Kidney (tissue), 14 donors: ENCODE measurements around the gene ZBTB47. TPM values are rescaled to one million over a fixed set of nuclear protein-coding genes. Genes with fewer than 3 reads are reported as not detected.

Experiments used
- DNase-seq, 5 donors: peaks; one replicate each; pipeline ENCODE4 v3.0.0-alpha.2; 2013 to 2020
- FAIRE-seq: peaks from 2 replicates; lab custom pipeline; 2012; peaks lifted over from hg19 to GRCh38; lab: Jason Lieb, UNC
- H3K27ac ChIP-seq, 2 donors: one replicate each; pipeline ENCODE4 v1.7.0; 2013; ENCODE audit warnings: low read depth in 2 of 2, low read length in 2 of 2, inconsistent platforms in 1 of 2
- H3K27me3 ChIP-seq: one replicate; pipeline ENCODE4 v1.7.1; 2013; ENCODE audit warnings: low read length, inconsistent platforms; ENCODE audit not compliant: control insufficient read depth, insufficient read depth
- H3K36me3 ChIP-seq, 3 donors: one replicate each; pipeline versions ENCODE4 v1.7.0 to v1.7.1; 2013; ENCODE audit warnings: low read length in 3 of 3, control low read depth in 1 of 3, inconsistent platforms in 1 of 3; ENCODE audit not compliant: insufficient read depth in 3 of 3, control insufficient read depth in 2 of 3
- H3K4me1 ChIP-seq, 3 donors: one replicate each; pipeline versions ENCODE4 v1.7.0 to v1.7.1; 2013; ENCODE audit warnings: low read length in 3 of 3, inconsistent platforms in 1 of 3, low read depth in 1 of 3; ENCODE audit not compliant: control insufficient read depth in 2 of 3, insufficient read depth in 2 of 3
- H3K4me3 ChIP-seq, 3 donors: one replicate each; pipeline versions ENCODE4 v1.7.0 to v1.8.1; 2013; ENCODE audit warnings: low read length in 3 of 3, control low read depth in 1 of 3, inconsistent platforms in 1 of 3
- H3K9ac ChIP-seq, 3 donors: one replicate each; pipeline versions ENCODE4 v1.7.0 to v1.7.1; 2013; ENCODE audit warnings: low read length in 3 of 3, control low read depth in 1 of 3, inconsistent platforms in 1 of 3
- H3K9me3 ChIP-seq, 3 donors: one replicate each; pipeline versions ENCODE4 v1.7.0 to v1.7.1; 2013; ENCODE audit warnings: low read length in 3 of 3, control low read depth in 1 of 3, inconsistent platforms in 1 of 3; ENCODE audit not compliant: control insufficient read depth in 2 of 3, insufficient read depth in 1 of 3
- intact Hi-C: fragments of 100-400 bp; cut with DNase I; formaldehyde crosslinking; loops from one replicate; pipeline ENCODE4 v1.11.1; 2022
- polyA plus RNA-seq: library from polyadenylated mRNA; stranded (reverse); fragments of 350-450 nt; fragmentation: Illumina TruSeq; extraction: RNeasy Lipid Tissue Mini Kit (QIAGEN cat#74804); gene quantifications from one replicate; pipeline ENCODE4 v1.2.3, GENCODE V29; 2014; ENCODE audit warnings: low read depth, low replicate concordance; ENCODE audit not compliant: insufficient read depth
- total RNA-seq: library from RNA; stranded (reverse); fragmentation: NEBNext Ultra II Directional; extraction: Animal tissue kit (Norgen Biotek cat#: 25700); gene quantifications from one replicate; pipeline ENCODE4 v1.2.1, GENCODE V29; 2021
- TF ChIP-seq, protein P1 (sequence below): IDR thresholded peaks from 3 replicates; pipeline ENCODE4 v1.5.1; 2012; ENCODE audit warnings: mild to moderate bottlenecking, moderate library complexity, borderline replicate concordance; ENCODE audit not compliant: insufficient read depth; ENCODE audit errors: extremely low read depth
- donor health status: control.
- donor health status: control.
- donor health status: control.
- donor health status: control.
- donor health status: control.
- donor health status: DM: yes; HTN: yes; CAD: no.
- donor health status: Normal renal cell carcinoma (clear cell type).

ZBTB47 gene
- total and polyA plus RNA-seq, 2 donors from 2014 or later: 7.8 to 26.6 TPM

DNA sequence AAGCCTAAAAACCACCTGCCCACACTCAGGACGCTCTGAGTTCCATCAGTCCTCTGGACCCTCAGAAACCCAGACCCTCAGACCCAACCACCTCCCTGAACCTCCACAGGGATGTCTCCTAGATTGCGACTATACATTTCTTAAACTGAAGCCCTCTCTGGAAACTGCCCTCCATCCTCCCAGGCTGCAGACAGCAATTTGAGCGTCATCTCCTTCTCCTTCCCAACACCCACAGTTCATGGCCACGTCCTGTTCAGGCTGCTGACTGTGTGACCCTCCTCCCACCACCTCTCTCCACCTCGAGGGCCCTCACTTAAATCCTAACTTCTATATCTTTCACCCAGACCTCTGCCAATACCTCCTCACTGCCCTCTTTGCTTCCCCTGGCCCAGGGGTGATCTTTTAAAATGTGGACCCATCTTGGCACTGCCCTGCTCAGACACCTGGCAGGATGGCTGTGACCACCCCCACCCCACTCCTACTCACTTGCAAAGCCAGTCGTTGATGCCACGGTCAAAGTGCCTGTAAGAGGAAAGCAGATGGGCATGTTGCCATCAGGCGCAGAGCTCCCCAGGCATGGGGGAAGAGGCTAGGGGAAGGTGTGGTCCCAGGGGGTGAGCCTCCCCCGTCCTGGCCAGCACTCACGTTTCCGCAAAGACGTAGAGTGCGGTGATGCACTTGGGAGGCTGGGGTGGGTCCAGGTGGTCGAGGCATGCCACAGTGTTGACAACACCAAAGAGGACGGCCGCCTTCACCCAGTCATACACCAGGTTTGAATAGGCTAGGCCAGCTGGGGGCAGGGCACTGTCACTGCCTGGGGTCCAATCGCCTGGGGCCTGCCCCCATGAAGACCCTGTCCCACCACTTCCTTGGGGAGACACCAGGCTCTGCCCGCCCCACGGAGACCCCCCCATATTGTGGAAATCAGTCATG, 43.1 kb downstream of the ZBTB47 start:
- Histone ChIP-seq H3K9me3 (no peaks in the 10 kb centered on the region), H3K9ac (no peak overlapping the region), H3K36me3 (no peaks in the 10 kb centered on the region), H3K4me3 (no peak overlapping the region), H3K4me1 (no peaks in the 10 kb centered on the region), H3K27me3 (no peaks in the 10 kb centered on the region), H3K27ac (no peak overlapping the region)
- FAIRE-seq (no peak), DNase-seq (no peak)
- TF ChIP-seq, protein P1, sequence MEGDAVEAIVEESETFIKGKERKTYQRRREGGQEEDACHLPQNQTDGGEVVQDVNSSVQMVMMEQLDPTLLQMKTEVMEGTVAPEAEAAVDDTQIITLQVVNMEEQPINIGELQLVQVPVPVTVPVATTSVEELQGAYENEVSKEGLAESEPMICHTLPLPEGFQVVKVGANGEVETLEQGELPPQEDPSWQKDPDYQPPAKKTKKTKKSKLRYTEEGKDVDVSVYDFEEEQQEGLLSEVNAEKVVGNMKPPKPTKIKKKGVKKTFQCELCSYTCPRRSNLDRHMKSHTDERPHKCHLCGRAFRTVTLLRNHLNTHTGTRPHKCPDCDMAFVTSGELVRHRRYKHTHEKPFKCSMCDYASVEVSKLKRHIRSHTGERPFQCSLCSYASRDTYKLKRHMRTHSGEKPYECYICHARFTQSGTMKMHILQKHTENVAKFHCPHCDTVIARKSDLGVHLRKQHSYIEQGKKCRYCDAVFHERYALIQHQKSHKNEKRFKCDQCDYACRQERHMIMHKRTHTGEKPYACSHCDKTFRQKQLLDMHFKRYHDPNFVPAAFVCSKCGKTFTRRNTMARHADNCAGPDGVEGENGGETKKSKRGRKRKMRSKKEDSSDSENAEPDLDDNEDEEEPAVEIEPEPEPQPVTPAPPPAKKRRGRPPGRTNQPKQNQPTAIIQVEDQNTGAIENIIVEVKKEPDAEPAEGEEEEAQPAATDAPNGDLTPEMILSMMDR: no peak
- intact Hi-C loops: no loop called here

DNA sequence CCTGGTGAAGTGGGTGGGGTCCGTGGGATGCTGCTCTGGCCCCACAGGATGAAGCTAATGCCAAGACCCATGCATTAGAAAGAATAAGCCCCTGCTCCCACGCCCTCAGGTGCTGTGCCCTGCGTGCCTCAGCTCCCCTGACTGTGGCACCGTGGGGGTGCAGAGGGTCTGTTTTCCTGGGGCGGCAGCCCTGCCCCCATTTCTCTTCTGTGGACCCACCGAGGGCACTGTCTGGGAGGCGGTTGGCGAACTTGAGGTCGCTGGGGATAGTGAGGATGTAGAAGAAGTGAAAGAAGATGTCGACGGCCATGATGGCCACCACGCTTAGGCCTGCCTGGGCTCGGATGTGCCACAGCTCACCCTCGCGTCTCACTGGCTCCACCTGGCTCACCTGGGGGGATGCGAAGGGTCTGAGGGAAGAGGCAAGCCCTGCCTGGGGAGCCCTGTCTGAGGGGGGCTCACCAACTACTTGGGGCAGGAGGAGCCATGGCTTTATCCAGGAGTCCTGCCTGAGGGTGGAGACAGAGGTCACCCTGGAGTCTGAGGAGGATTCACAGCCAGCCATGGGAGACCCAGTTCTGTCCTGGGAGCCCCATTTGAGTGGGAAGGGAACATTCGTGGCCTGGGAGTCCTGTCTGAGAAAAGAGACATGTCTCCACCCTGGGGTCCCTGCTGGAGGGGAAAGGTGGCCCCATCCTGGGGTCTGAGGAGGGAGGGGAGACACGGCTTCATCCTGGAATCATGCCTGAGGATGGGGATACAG, 44.0 kb downstream of the ZBTB47 start:
- Histone ChIP-seq H3K9ac (no peak overlapping the region), H3K27ac (no peak overlapping the region), H3K36me3 (no peaks in the 10 kb centered on the region), H3K4me1 (no peaks in the 10 kb centered on the region), H3K27me3 (no peaks in the 10 kb centered on the region), H3K4me3 (no peak overlapping the region), H3K9me3 (no peaks in the 10 kb centered on the region)
- intact Hi-C loops: no loop called here
- FAIRE-seq (no peak), DNase-seq (no peak)
- TF ChIP-seq, protein P1: no peak

DNA sequence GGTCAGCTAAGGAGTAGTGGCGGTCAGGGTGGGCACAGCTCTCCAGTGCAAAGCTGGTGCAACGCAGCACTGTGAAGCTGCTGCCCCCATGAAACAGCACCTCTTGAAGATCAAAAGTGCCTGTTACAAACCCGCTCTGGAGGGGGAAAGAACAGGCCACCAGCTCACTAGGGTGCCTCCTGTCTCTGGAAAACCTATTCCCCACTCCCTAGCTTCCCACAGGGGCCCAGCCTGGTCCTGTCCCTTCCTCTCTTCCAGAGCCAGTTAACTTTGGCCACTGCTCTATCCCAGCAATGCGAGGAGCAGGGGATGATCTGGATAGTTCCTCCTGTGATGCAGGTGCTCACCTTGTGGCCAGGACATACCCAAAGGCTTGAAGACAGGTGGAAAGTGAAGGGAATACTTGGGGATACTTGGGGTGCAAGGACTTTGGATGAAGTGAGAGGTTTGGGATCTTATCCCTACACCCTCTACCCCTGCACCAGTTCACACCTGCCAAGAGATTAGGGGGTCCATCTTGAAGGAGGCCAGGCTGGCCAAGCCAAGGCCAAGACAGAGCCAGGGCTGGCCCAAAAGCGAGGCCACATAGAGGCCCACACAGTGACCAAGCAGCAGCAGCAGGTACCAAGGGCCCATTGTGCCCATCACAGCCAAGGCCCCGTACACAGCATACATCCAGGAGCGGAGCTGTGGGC, 44.9 kb downstream of the ZBTB47 start:
- DNase-seq (no peak), FAIRE-seq (no peak)
- Histone ChIP-seq H3K4me1 (no peaks in the 10 kb centered on the region), H3K27ac (no peak overlapping the region), H3K9ac (no peak overlapping the region), H3K4me3 (no peak overlapping the region), H3K9me3 (no peaks in the 10 kb centered on the region), H3K27me3 (no peaks in the 10 kb centered on the region), H3K36me3 (no peaks in the 10 kb centered on the region)
- TF ChIP-seq, protein P1: no peak
- intact Hi-C loops: no loop called here
